Fibroblast of skin of left quadriceps (primary cell): Measurements from ENCODE around the gene PHAX.
"Not testable (repeated sequence)": the region's sequence is repeated elsewhere in the genome, so short reads cannot be mapped to it uniquely, and the experiment has no call there.

Experiments used
- DNase-seq, 2 experiments: peaks; one replicate each; pipeline ENCODE4 v3.0.0-alpha.2; 2013; ENCODE audit warnings: low read depth in 2 of 2

Gene PHAX

GRCh38 chr5:126603402-126603991 lies 2.8 kb downstream of the PHAX start:
- no peak for DNase-seq

- DNase-seq = no peak
Observed at GRCh38 chr5:126605525-126605924, 4.8 kb downstream of the PHAX start.

- no peak for DNase-seq
Observed at GRCh38 chr5:126610160-126610559, 9.4 kb downstream of the PHAX start.

- DNase-seq = no peak
Observed at GRCh38 chr5:126610616-126611015, 9.9 kb downstream of the PHAX start.

- DNase-seq = no peak
Observed at GRCh38 chr5:126613941-126614592, 13.3 kb downstream of the PHAX start.

GRCh38 chr5:126615286-126615685 lies 14.5 kb downstream of the PHAX start:
- DNase-seq = no peak

- not testable (repeated sequence) for DNase-seq
Observed at GRCh38 chr5:126617603-126618002, 16.9 kb downstream of the PHAX start.

- DNase-seq = no peak
Observed at GRCh38 chr5:126619781-126620180, 19.0 kb downstream of the PHAX start.

- peak; percentile 64 to 67 for DNase-seq
Observed at GRCh38 chr5:126624534-126624933, 23.8 kb downstream of the PHAX start.

- DNase-seq = no peak
Observed at GRCh38 chr5:126628102-126628501, 27.4 kb downstream of the PHAX start.

GRCh38 chr5:126631920-126632319 lies 31.2 kb downstream of the PHAX start:
- no peak for DNase-seq

- no peak for DNase-seq
Observed at GRCh38 chr5:126633552-126633951, 32.8 kb downstream of the PHAX start.

GRCh38 chr5:126635585-126635984 lies 34.8 kb downstream of the PHAX start:
- DNase-seq = no peak

- no peak for DNase-seq
Observed at GRCh38 chr5:126636956-126637355, 36.2 kb downstream of the PHAX start.

GRCh38 chr5:126640866-126641265 lies 40.1 kb downstream of the PHAX start:
- no peak for DNase-seq

GRCh38 chr5:126641387-126641786 lies 40.6 kb downstream of the PHAX start:
- DNase-seq = no peak

GRCh38 chr5:126645132-126645531 lies 44.4 kb downstream of the PHAX start:
- no peak for DNase-seq

GRCh38 chr5:126647071-126647470 lies 46.3 kb downstream of the PHAX start:
- DNase-seq = no peak

GRCh38 chr5:126648471-126648870 lies 47.7 kb downstream of the PHAX start:
- DNase-seq = no peak

GRCh38 chr5:126649057-126649456 lies 48.3 kb downstream of the PHAX start:
- not testable (repeated sequence) for DNase-seq

GRCh38 chr5:126649709-126650108 lies 49.0 kb downstream of the PHAX start:
- not testable (repeated sequence) for DNase-seq

GRCh38 chr5:126650463-126650862 lies 49.7 kb downstream of the PHAX start:
- no peak for DNase-seq

GRCh38 chr5:126651013-126651577 lies 50.3 kb downstream of the PHAX start:
- no peak for DNase-seq
